Smooth muscle cell (in vitro differentiated cells): ENCODE data around the gene PTH2R. TPM values are rescaled to one million over a fixed set of nuclear protein-coding genes. Genes with fewer than 3 reads are reported as not detected.
"Not testable (repeated sequence)": the region's sequence is repeated elsewhere in the genome, so short reads cannot be mapped to it uniquely, and the experiment has no call there.

Source experiments
- DNase-seq: peaks from one replicate; lab custom pipeline; 2025; ENCODE audit not compliant: unreplicated experiment; lab: John Stamatoyannopoulos, UW
- H2AFZ ChIP-seq: fragments of 200-600 bp; sonication (generic); 2 replicates; pipeline ENCODE4 v1.6.0; 2016; ENCODE audit warnings: antibody characterized with exemption, low read depth, mild to moderate bottlenecking
- H3F3A ChIP-seq: fragments of 200-600 bp; sonication (generic); 2 replicates; pipeline ENCODE4 v1.6.0; 2017; ENCODE audit warnings: antibody characterized with exemption, low read depth
- H3K27ac ChIP-seq: fragments of 200-600 bp; sonication (generic); 2 replicates; pipeline ENCODE4 v1.5.1; 2016; ENCODE audit warnings: low read depth, mild to moderate bottlenecking
- H3K27me3 ChIP-seq: fragments of 200-600 bp; sonication (generic); 2 replicates; pipeline ENCODE4 v1.6.1; 2016; ENCODE audit warnings: low read depth, mild to moderate bottlenecking
- H3K36me3 ChIP-seq: fragments of 200-600 bp; sonication (generic); 2 replicates; pipeline ENCODE4 v1.5.1; 2016; ENCODE audit warnings: low read depth
- H3K4me1 ChIP-seq: fragments of 200-600 bp; sonication (generic); 2 replicates; pipeline ENCODE4 v1.5.1; 2016; ENCODE audit warnings: low read depth
- H3K4me2 ChIP-seq: fragments of 200-600 bp; sonication (generic); 2 replicates; pipeline ENCODE4 v1.6.0; 2016; ENCODE audit warnings: mild to moderate bottlenecking
- H3K4me3 ChIP-seq: fragments of 200-600 bp; sonication (generic); 2 replicates; pipeline ENCODE4 v1.5.1; 2016; ENCODE audit warnings: mild to moderate bottlenecking
- H3K79me2 ChIP-seq: fragments of 200-600 bp; sonication (generic); 2 replicates; pipeline ENCODE4 v1.6.0; 2016; ENCODE audit warnings: low read depth, mild to moderate bottlenecking
- H3K9ac ChIP-seq: fragments of 200-600 bp; sonication (generic); 2 replicates; pipeline ENCODE4 v1.6.0; 2016; ENCODE audit warnings: low read depth
- H3K9me3 ChIP-seq: fragments of 200-600 bp; sonication (generic); replicated peaks from 2 replicates; pipeline ENCODE4 v1.5.1; 2016; ENCODE audit warnings: low read depth
- H4K20me1 ChIP-seq: fragments of 200-600 bp; sonication (generic); 2 replicates; pipeline ENCODE4 v1.6.0; 2016; ENCODE audit warnings: low read depth
- WGBS: methylation state at CpG from one replicate; pipeline ENCODE4 v1.1.7; 2016; ENCODE audit warnings: low lambda C conversion rate; 5-methylcytosine and 5-hydroxymethylcytosine counted together
- polyA plus RNA-seq: library from polyadenylated mRNA; unstranded; fragments of >200 nt; fragmentation: Nextera tagmentation; extraction: Ambion mirVana; gene quantifications from 2 replicates; pipeline ENCODE4 v1.2.1, GENCODE V29; 2016
- total RNA-seq: library from RNA; depleted of rRNA; stranded (reverse); fragments of >200 nt; gene quantifications from 2 replicates; pipeline ENCODE4 v1.2.3, GENCODE V29; 2014
- TF ChIP-seq, protein P1 (sequence below): fragments of 200-600 bp; sonication (generic); IDR thresholded peaks from 2 replicates; pipeline ENCODE4 v1.5.1; 2017; ENCODE audit warnings: borderline replicate concordance, mild to moderate bottlenecking, antibody characterized with exemption; ENCODE audit not compliant: insufficient read depth, poor library complexity, severe bottlenecking

Gene PTH2R
- total and polyA plus RNA-seq, 2 experiments from 2014 or later = not detected

DNA sequence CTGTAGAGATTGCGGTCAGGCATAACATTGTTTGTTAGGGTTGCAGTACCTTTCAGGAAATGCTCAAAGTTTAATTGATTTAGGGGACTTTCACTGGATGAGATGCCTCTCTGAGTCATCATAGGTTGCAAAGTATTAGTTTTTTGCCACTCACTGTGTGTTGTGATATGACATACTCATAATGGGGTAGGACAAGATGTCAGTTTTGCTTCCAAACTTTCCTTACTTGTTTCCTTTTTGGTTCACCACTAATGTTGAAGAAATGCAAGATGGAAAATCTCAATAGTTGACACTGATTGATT is 35.0 kb upstream of the PTH2R start:
- no peak overlapping the region for H3K9ac ChIP-seq
- H3K4me3 ChIP-seq = no peak overlapping the region
- TF ChIP-seq, protein P1, sequence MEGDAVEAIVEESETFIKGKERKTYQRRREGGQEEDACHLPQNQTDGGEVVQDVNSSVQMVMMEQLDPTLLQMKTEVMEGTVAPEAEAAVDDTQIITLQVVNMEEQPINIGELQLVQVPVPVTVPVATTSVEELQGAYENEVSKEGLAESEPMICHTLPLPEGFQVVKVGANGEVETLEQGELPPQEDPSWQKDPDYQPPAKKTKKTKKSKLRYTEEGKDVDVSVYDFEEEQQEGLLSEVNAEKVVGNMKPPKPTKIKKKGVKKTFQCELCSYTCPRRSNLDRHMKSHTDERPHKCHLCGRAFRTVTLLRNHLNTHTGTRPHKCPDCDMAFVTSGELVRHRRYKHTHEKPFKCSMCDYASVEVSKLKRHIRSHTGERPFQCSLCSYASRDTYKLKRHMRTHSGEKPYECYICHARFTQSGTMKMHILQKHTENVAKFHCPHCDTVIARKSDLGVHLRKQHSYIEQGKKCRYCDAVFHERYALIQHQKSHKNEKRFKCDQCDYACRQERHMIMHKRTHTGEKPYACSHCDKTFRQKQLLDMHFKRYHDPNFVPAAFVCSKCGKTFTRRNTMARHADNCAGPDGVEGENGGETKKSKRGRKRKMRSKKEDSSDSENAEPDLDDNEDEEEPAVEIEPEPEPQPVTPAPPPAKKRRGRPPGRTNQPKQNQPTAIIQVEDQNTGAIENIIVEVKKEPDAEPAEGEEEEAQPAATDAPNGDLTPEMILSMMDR = no peak
- WGBS = 0% methylated on average over 1 of the region's 1 CpG
- no peaks in the 10 kb centered on the region for H3F3A ChIP-seq
- no peaks in the 10 kb centered on the region for H3K36me3 ChIP-seq
- H3K9me3 ChIP-seq = no peaks in the 10 kb centered on the region
- H3K4me1 ChIP-seq = no peaks in the 10 kb centered on the region
- H3K27me3 ChIP-seq = no peaks in the 10 kb centered on the region
- no peak for DNase-seq
- H2AFZ ChIP-seq = no peak overlapping the region
- H3K27ac ChIP-seq = no peak overlapping the region
- H3K4me2 ChIP-seq = no peak overlapping the region
- no peaks in the 10 kb centered on the region for H3K79me2 ChIP-seq
- no peaks in the 10 kb centered on the region for H4K20me1 ChIP-seq

DNA sequence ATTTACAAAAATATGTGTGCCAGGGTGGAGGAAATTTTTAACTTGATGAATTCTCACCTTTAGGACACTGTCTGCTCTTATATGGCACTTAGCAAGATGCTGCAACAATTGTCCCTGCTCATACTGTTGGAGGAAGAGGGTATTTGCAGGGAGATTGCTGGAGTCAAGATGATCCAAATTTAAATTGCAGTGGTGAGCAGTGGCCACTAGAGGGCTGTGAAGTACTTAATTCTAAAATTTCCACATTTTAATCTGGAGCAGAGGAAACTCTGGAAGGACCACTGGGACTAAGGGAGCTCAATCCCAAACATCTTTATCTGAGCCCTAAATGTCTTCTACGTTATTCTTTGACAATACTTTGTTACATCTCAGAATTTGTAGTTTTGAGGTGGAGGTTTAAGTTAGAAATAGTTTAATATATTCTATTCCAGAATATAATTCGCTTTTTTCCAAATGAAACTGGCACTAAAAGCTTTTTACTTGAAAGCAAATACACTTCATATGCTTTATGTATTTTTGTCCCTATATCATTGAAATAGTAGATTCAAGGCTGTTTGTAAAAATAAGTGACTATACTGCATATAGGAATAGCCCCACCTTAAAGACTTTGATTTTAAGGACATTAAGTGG is 33.0 kb upstream of the PTH2R start:
- TF ChIP-seq, protein P1 = peak; percentile 86
- Histone ChIP-seq H4K20me1 (no peaks in the 10 kb centered on the region), H2AFZ (no peak overlapping the region), H3K36me3 (no peaks in the 10 kb centered on the region), H3K4me3 (no peak overlapping the region), H3K4me1 (no peaks in the 10 kb centered on the region), H3F3A (no peaks in the 10 kb centered on the region), H3K27me3 (no peaks in the 10 kb centered on the region), H3K9me3 (no peaks in the 10 kb centered on the region), H3K79me2 (no peaks in the 10 kb centered on the region), H3K9ac (no peak overlapping the region), H3K4me2 (no peak overlapping the region), H3K27ac (no peak overlapping the region)
- 49% methylated on average over 2 of the region's 2 CpGs for WGBS
- no peak for DNase-seq

DNA sequence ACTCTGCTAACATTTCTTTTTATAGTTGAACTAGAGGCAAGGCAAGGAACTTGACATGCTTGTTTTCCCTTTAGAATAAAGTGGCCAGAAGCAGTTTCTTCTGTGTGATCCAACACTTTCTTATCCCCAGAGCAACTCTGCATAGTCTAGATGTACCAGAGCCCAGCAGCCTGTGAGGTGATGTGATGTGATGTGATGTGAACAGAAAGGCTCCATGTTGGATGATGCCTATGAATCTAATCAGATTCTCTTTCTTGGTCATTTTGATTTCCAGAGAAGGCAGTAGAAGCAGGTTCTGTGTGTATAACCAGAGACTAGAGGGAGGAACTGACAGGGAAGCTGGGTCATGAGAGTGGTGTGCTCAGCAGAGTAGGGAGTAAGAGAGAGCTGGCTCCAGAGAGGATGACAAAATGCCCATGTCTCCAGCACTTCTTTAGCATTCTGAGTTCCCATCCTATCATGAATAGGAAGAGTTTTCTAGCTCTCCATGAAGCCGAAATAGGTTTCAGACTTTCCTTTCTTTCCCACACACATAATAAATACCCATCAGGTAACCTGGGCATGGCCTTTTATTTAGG is 31.0 kb upstream of the PTH2R start:
- DNase-seq = no peak
- H3K4me1 ChIP-seq = no peaks in the 10 kb centered on the region
- 92% methylated on average over 1 of the region's 1 CpG for WGBS
- no peaks in the 10 kb centered on the region for H3F3A ChIP-seq
- no peak overlapping the region for H3K27ac ChIP-seq
- no peaks in the 10 kb centered on the region for H3K9me3 ChIP-seq
- no peaks in the 10 kb centered on the region for H3K27me3 ChIP-seq
- H3K79me2 ChIP-seq = no peaks in the 10 kb centered on the region
- no peak overlapping the region for H3K9ac ChIP-seq
- H3K36me3 ChIP-seq = no peaks in the 10 kb centered on the region
- H3K4me2 ChIP-seq = no peak overlapping the region
- no peaks in the 10 kb centered on the region for H4K20me1 ChIP-seq
- no peak overlapping the region for H2AFZ ChIP-seq
- TF ChIP-seq, protein P1 = no peak
- no peak overlapping the region for H3K4me3 ChIP-seq

DNA sequence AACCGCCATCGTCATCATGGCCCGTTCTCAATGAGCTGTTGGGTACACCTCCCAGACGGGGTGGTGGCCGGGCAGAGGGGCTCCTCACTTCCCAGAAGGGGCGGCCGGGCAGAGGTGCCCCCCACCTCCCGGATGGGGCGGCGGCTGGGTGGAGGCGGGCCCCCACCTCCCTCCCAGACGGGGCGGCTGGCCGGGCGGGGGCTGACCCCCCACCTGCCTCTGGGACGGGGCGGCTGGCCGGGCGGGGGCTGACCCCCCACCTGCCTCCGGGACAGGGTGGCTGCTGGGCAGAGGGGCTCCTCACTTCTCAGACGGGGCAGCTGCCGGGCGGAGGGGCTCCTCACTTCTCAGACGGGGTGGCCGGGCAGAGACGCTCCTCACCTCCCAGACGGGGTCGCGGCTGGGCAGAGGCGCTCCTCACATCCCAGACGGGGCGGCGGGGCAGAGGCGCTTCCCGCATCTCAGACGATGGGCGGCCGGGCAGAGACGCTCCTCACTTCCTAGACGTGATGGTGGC is 29.2 kb upstream of the PTH2R start:
- H3K79me2 ChIP-seq, H3K27me3 ChIP-seq: not testable (repeated sequence)

More for the DNA sequence above, 29.2 kb upstream of the PTH2R start:
- not testable (repeated sequence) for H3K4me2 ChIP-seq, H3K36me3 ChIP-seq, H3K27ac ChIP-seq, H3K4me1 ChIP-seq, H4K20me1 ChIP-seq, H3K9ac ChIP-seq, H2AFZ ChIP-seq, H3K4me3 ChIP-seq, DNase-seq, H3F3A ChIP-seq, H3K9me3 ChIP-seq
- 89% methylated on average over 17 of the region's 40 CpGs for WGBS
